Measurements from ENCODE around the gene NRXN3.

GRCh38 chr14:78698991-78699390 lies 528.8 kb downstream of the NRXN3 start:
- TF ChIP-seq CTCF (IDR thresholded peaks at IDR 0.05) = no peak
- no peak for TF ChIP-seq POLR2A (IDR thresholded peaks at IDR 0.05)
